H9 (cell line): ENCODE measurements around the gene C5orf34. TPM values are rescaled to one million over a fixed set of nuclear protein-coding genes. Genes with fewer than 3 reads are reported as not detected.
A peak's percentile ranks its signal among the peaks of the same experiment; 100 is the strongest.
"Not testable (repeated sequence)": the region's sequence is repeated elsewhere in the genome, so short reads cannot be mapped to it uniquely, and the experiment has no call there.

Experiments
- DNase-seq: peaks from one replicate; pipeline ENCODE4 v3.0.0-alpha.2; 2017
- H2AFZ ChIP-seq: one replicate; pipeline ENCODE4 v1.6.1; 2013; ENCODE audit warnings: mild to moderate bottlenecking, low read length, control low read depth, moderate library complexity
- H2AK5ac ChIP-seq: 2 replicates; pipeline ENCODE4 v1.6.1; 2013; ENCODE audit warnings: low read length, control low read depth, mixed read lengths; ENCODE audit not compliant: insufficient read length
- H2BK120ac ChIP-seq: one replicate; pipeline ENCODE4 v1.6.1; 2013; ENCODE audit warnings: low read depth, mild to moderate bottlenecking, low read length, control low read depth, inconsistent platforms; ENCODE audit not compliant: poor library complexity, severe bottlenecking
- H2BK12ac ChIP-seq: 2 replicates; pipeline ENCODE4 v1.6.1; 2013; ENCODE audit warnings: low read length, control low read depth, mixed read lengths, low read depth; ENCODE audit not compliant: insufficient read length
- H2BK15ac ChIP-seq: 2 replicates; pipeline ENCODE4 v1.6.1; 2013; ENCODE audit warnings: low read depth, low read length, control low read depth
- H2BK20ac ChIP-seq: one replicate; pipeline ENCODE4 v1.6.1; 2013; ENCODE audit warnings: low read depth, mild to moderate bottlenecking, low read length, control low read depth, inconsistent platforms; ENCODE audit not compliant: poor library complexity, severe bottlenecking
- H2BK5ac ChIP-seq: 2 replicates; pipeline ENCODE4 v1.6.1; 2013; ENCODE audit warnings: low read length, control low read depth, mixed read lengths; ENCODE audit not compliant: insufficient read length
- H3K14ac ChIP-seq: 2 replicates; pipeline ENCODE4 v1.6.1; 2013; ENCODE audit warnings: low read length, control low read depth; ENCODE audit not compliant: insufficient read depth
- H3K18ac ChIP-seq: 2 replicates; pipeline ENCODE4 v1.6.1; 2013; ENCODE audit warnings: low read depth, mild to moderate bottlenecking, mixed read lengths, low read length, control low read depth; ENCODE audit not compliant: insufficient read length
- H3K23ac ChIP-seq: 2 replicates; pipeline ENCODE4 v1.6.1; 2013; ENCODE audit warnings: low read length, control low read depth, mixed read lengths, low read depth; ENCODE audit not compliant: insufficient read length
- H3K23me2 ChIP-seq: 2 replicates; pipeline ENCODE4 v1.6.1; 2013; ENCODE audit warnings: low read depth, mild to moderate bottlenecking, mixed read lengths, low read length, control low read depth; ENCODE audit not compliant: insufficient read length, poor library complexity, severe bottlenecking
- H3K27ac ChIP-seq: 2 replicates; pipeline ENCODE4 v1.5.1; 2013; ENCODE audit warnings: low read length, control low read depth, mixed read lengths, low read depth; ENCODE audit not compliant: insufficient read length
- H3K27me3 ChIP-seq: 2 replicates; pipeline ENCODE4 v1.6.1; 2013; ENCODE audit warnings: low read length, control low read depth, inconsistent platforms; ENCODE audit not compliant: insufficient read depth
- H3K4ac ChIP-seq: 2 replicates; pipeline ENCODE4 v1.6.1; 2013; ENCODE audit warnings: low read depth, mild to moderate bottlenecking, control low read depth, inconsistent platforms, low read length, moderate library complexity
- H3K4me1 ChIP-seq: 2 replicates; pipeline ENCODE4 v1.6.1; 2013; ENCODE audit warnings: low read length, control low read depth, inconsistent platforms; ENCODE audit not compliant: insufficient read depth
- H3K4me2 ChIP-seq: 2 replicates; pipeline ENCODE4 v1.6.1; 2013; ENCODE audit warnings: low read length, control low read depth, mixed read lengths; ENCODE audit not compliant: insufficient read length, insufficient read depth
- H3K56ac ChIP-seq: 2 replicates; pipeline ENCODE4 v1.6.1; 2013; ENCODE audit warnings: low read depth, mild to moderate bottlenecking, mixed read lengths, low read length, control low read depth; ENCODE audit not compliant: insufficient read length
- H3K79me1 ChIP-seq: 2 replicates; pipeline ENCODE4 v1.6.1; 2013; ENCODE audit warnings: low read depth, mild to moderate bottlenecking, moderate library complexity, low read length, control low read depth, inconsistent platforms; ENCODE audit not compliant: insufficient read depth, poor library complexity, severe bottlenecking
- H3K79me2 ChIP-seq: 2 replicates; pipeline ENCODE4 v1.6.1; 2013; ENCODE audit warnings: low read length, control low read depth, inconsistent platforms; ENCODE audit not compliant: insufficient read depth
- H3K9ac ChIP-seq: 2 replicates; pipeline ENCODE4 v1.6.1; 2013; ENCODE audit warnings: low read length, control low read depth, mixed read lengths; ENCODE audit not compliant: insufficient read length; ENCODE audit errors: extremely low read depth
- H3K9me3 ChIP-seq: one replicate; pipeline ENCODE4 v1.6.1; 2013; ENCODE audit warnings: low read depth, low read length, inconsistent platforms; ENCODE audit not compliant: control insufficient read depth
- H3T11ph ChIP-seq: one replicate; pipeline ENCODE4 v1.6.1; 2013; ENCODE audit warnings: mild to moderate bottlenecking, low read length, control low read depth, inconsistent platforms
- H4K20me1 ChIP-seq: one replicate; pipeline ENCODE4 v1.6.1; 2013; ENCODE audit not compliant: control insufficient read depth, insufficient read length, insufficient read depth
- H4K5ac ChIP-seq: 2 replicates; pipeline ENCODE4 v1.6.1; 2013; ENCODE audit warnings: low read depth, mild to moderate bottlenecking, mixed read lengths, low read length, control low read depth; ENCODE audit not compliant: insufficient read length
- H4K8ac ChIP-seq: replicated peaks from 2 replicates; pipeline ENCODE4 v1.6.1; 2013; ENCODE audit warnings: low read length, control low read depth, mixed read lengths, low read depth; ENCODE audit not compliant: insufficient read length
- H4K91ac ChIP-seq: 2 replicates; pipeline ENCODE4 v1.6.1; 2013; ENCODE audit warnings: low read depth, mild to moderate bottlenecking, moderate library complexity, mixed read lengths, low read length, control low read depth; ENCODE audit not compliant: insufficient read length
- H3K27ac Mint-ChIP-seq, 3 experiments: 2 replicates in 2 of 3; 3 replicates in 1 of 3; pipeline ENCODE4 v1.8.0; 2020 to 2021; ENCODE audit warnings: mixed read lengths in 3 of 3, mild to moderate bottlenecking in 1 of 3, moderate library complexity in 1 of 3
- H3K27me3 Mint-ChIP-seq: 2 replicates; pipeline ENCODE4 v1.8.0; 2021; ENCODE audit warnings: low read depth, mild to moderate bottlenecking, moderate library complexity, mixed read lengths
- H3K36me3 Mint-ChIP-seq, 3 experiments: 2 replicates in 2 of 3; 3 replicates in 1 of 3; pipeline ENCODE4 v1.8.0; 2020 to 2021; ENCODE audit warnings: low read depth in 3 of 3, mixed read lengths in 3 of 3; ENCODE audit not compliant: insufficient read depth in 1 of 3
- H3K4me1 Mint-ChIP-seq, 2 experiments: 2 replicates each; pipeline ENCODE4 v1.8.0; 2020; ENCODE audit warnings: mixed read lengths in 2 of 2
- H3K4me3 Mint-ChIP-seq, 2 experiments: 2 replicates in 1 of 2; 3 replicates in 1 of 2; pipeline ENCODE4 v1.8.0; 2020 to 2021; ENCODE audit warnings: mild to moderate bottlenecking in 2 of 2, mixed read lengths in 2 of 2, moderate library complexity in 1 of 2
- H3K9me3 Mint-ChIP-seq, 2 experiments: 2 replicates in 1 of 2; 3 replicates in 1 of 2; pipeline ENCODE4 v1.8.0; 2020; ENCODE audit warnings: mild to moderate bottlenecking in 2 of 2, mixed read lengths in 2 of 2, moderate library complexity in 1 of 2
- CTCF ChIP-seq: fragments of 200-600 bp; sonication (generic); conservative IDR thresholded peaks from 3 replicates; pipeline ENCODE4 v1.8.0; 2021; ENCODE audit warnings: antibody characterized with exemption, mild to moderate bottlenecking
- WGBS: extraction: QIAGEN DNeasy Blood & Tissue Kit; methylation state at CpG from one replicate; pipeline ENCODE4 v1.1.7; 2013; ENCODE audit warnings: missing lambda C conversion rate, low lambda C conversion rate, mixed read lengths; ENCODE audit not compliant: insufficient read length; ENCODE audit errors: extremely low coverage; 5-methylcytosine and 5-hydroxymethylcytosine counted together
- total RNA-seq: library from RNA; stranded (reverse); gene quantifications from 2 replicates; pipeline ENCODE4 v1.2.1, GENCODE V29; 2021

C5orf34 gene
- total RNA-seq, 1 experiment from 2014 or later: 7.7 TPM

- no peak overlapping the region for H2BK12ac ChIP-seq
- no peak overlapping the region for H2BK5ac ChIP-seq
- no peak overlapping the region for H4K8ac ChIP-seq
- H2AK5ac ChIP-seq: no peak overlapping the region
- no peaks in the 10 kb centered on the region for H3K79me1 ChIP-seq
- no peak overlapping the region for H4K91ac ChIP-seq
- no peak overlapping the region for H3K4me3 Mint-ChIP-seq
- peaks cover 22% of the 10 kb centered on the region; the same call in 1 of the 2 replicates for H3K79me2 ChIP-seq
- no peak overlapping the region for H2BK15ac ChIP-seq
- H4K5ac ChIP-seq: no peak overlapping the region
- no peak overlapping the region for H3T11ph ChIP-seq
- H3K18ac ChIP-seq: no peak overlapping the region
- no peak overlapping the region for H3K4me2 ChIP-seq
- no peak overlapping the region for H3K23ac ChIP-seq
- no peaks in the 10 kb centered on the region for H3K27me3 ChIP-seq
- H2BK20ac ChIP-seq: no peak overlapping the region
- H2AFZ ChIP-seq: no peak overlapping the region
- DNase-seq: no peak
- H3K4ac ChIP-seq: no peak overlapping the region
- no peaks in the 10 kb centered on the region for H4K20me1 ChIP-seq
- no peak for TF ChIP-seq CTCF
- no peak overlapping the region for H3K9ac ChIP-seq
- H3K27ac ChIP-seq: no peak overlapping the region
- 0 out of 2 replicates have a peak, but pooled peaks cover 2% of the 10 kb centered on the region for H3K4me1 ChIP-seq
- no peak overlapping the region for H2BK120ac ChIP-seq
- WGBS: no CpG with 5 or more reads among the region's 2 CpGs
- no peaks in the 10 kb centered on the region for H3K27me3 Mint-ChIP-seq
- peaks cover 6% of the 10 kb centered on the region in 2 experiments for H3K4me1 Mint-ChIP-seq
- peaks cover 11 to 36% (median 16%) of the 10 kb centered on the region in 3 experiments; a peak in 6 of 7 replicates for H3K36me3 Mint-ChIP-seq
- no peak overlapping the region for H3K27ac Mint-ChIP-seq
- H3K23me2 ChIP-seq: peaks cover 3% of the 10 kb centered on the region
- H3K14ac ChIP-seq: no peak overlapping the region
- H3K56ac ChIP-seq: no peak overlapping the region
- H3K9me3 ChIP-seq: no peaks in the 10 kb centered on the region
- no peaks in the 10 kb centered on the region for H3K9me3 Mint-ChIP-seq
These were observed 36.8 kb upstream of the C5orf34 start for GRCh38 chr5:43551731-43552130.

GRCh38 chr5:43549272-43549671 is 34.3 kb upstream of the C5orf34 start:
- not testable (repeated sequence) for H3K14ac ChIP-seq, H3K79me1 ChIP-seq, H2BK15ac ChIP-seq, H4K91ac ChIP-seq, H3K9me3 ChIP-seq, H2BK5ac ChIP-seq, H3K4ac ChIP-seq, H3K4me2 ChIP-seq, H4K5ac ChIP-seq, H4K8ac ChIP-seq, H3K4me1 Mint-ChIP-seq, H2BK12ac ChIP-seq, H2BK20ac ChIP-seq, H3K4me1 ChIP-seq, H3K27me3 Mint-ChIP-seq, H3K18ac ChIP-seq, H2BK120ac ChIP-seq, H3K4me3 Mint-ChIP-seq, DNase-seq, H3K23ac ChIP-seq, H3K9ac ChIP-seq, H3K9me3 Mint-ChIP-seq, H4K20me1 ChIP-seq, H2AK5ac ChIP-seq, H3K56ac ChIP-seq, H3K23me2 ChIP-seq, H2AFZ ChIP-seq, H3T11ph ChIP-seq, H3K27me3 ChIP-seq, H3K27ac ChIP-seq
- Mint-ChIP-seq H3K36me3 (peaks cover 32 to 53% (median 41%) of the 10 kb centered on the region in 3 experiments; a peak in 6 of 7 replicates), H3K27ac (peak overlapping the region in 1 of 3 experiments; percentile 5; a peak in 1 of 7 replicates)
- peaks cover 14% of the 10 kb centered on the region; the same call in 1 of the 2 replicates for H3K79me2 ChIP-seq
- no CpG with 5 or more reads among the region's 8 CpGs for WGBS
